GM12878 (cell line): ENCODE results near the gene RFLNA. TPM values are rescaled to one million over a fixed set of nuclear protein-coding genes. Genes with fewer than 3 reads are reported as not detected.

ENCODE experiments used
- SMC3 ChIP-seq: IDR thresholded peaks from 2 replicates; pipeline ENCODE4 v1.6.1; 2011; ENCODE audit warnings: low read length, improper control_type of control experiment, borderline replicate concordance
- SREBF2 ChIP-seq: IDR thresholded peaks from 2 replicates; pipeline ENCODE4 v1.6.1; 2012; ENCODE audit warnings: mild to moderate bottlenecking, low read length
- polyA plus RNA-seq, 11 experiments: library from polyadenylated mRNA; depleted of rRNA in 4 of 11; unstranded in 6 of 11; stranded (reverse) in 5 of 11; fragments of >200 nt; fragmentation: Nextera tagmentation in 4 of 11; fragmentation: Illumina TruSeq in 1 of 11; extraction: Ambion mirVana in 4 of 11; extraction: Trizol in 1 of 11; gene quantifications; 1 replicate in 1 of 11; 2 replicates in 10 of 11; pipeline versions ENCODE4 v1.2.1 to v1.2.3, GENCODE V29; 2011 to 2016; ENCODE audit warnings: inconsistent platforms in 2 of 11, missing spikeins in 2 of 11, low read depth in 1 of 11
- total RNA-seq, 4 experiments: library from RNA; depleted of rRNA in 3 of 4; stranded (reverse); fragments of >200 nt in 3 of 4; fragmentation: Illumina TruSeq in 1 of 4; extraction: Trizol in 1 of 4; gene quantifications; 2 replicates each; pipeline versions ENCODE4 v1.2.1 to v1.2.3, GENCODE V29; 2013 to 2021
- TF ChIP-seq, protein P1 (sequence below): fragments of 450-650 bp; IDR thresholded peaks from 2 replicates; pipeline ENCODE4 v1.6.1; 2017; ENCODE audit warnings: antibody characterized with exemption, mild to moderate bottlenecking, moderate library complexity
- TF ChIP-seq, protein P2 (sequence below): fragments of 450-650 bp; IDR thresholded peaks from 2 replicates; pipeline ENCODE4 v1.6.1; 2017; ENCODE audit warnings: mild to moderate bottlenecking, low read depth, inconsistent platforms; ENCODE audit not compliant: poor library complexity, severe bottlenecking
- TF ChIP-seq, protein P3 (sequence below): fragments of 450-650 bp; IDR thresholded peaks from 2 replicates; pipeline ENCODE4 v1.6.1; 2017; ENCODE audit warnings: mild to moderate bottlenecking, moderate library complexity

RFLNA gene
- total and polyA plus RNA-seq, 10 of the 15 experiments (the other 5 are each of a cell fraction or from before 2014, with no cell fraction given), result 0.08 TPM; not detected in 9

DNA sequence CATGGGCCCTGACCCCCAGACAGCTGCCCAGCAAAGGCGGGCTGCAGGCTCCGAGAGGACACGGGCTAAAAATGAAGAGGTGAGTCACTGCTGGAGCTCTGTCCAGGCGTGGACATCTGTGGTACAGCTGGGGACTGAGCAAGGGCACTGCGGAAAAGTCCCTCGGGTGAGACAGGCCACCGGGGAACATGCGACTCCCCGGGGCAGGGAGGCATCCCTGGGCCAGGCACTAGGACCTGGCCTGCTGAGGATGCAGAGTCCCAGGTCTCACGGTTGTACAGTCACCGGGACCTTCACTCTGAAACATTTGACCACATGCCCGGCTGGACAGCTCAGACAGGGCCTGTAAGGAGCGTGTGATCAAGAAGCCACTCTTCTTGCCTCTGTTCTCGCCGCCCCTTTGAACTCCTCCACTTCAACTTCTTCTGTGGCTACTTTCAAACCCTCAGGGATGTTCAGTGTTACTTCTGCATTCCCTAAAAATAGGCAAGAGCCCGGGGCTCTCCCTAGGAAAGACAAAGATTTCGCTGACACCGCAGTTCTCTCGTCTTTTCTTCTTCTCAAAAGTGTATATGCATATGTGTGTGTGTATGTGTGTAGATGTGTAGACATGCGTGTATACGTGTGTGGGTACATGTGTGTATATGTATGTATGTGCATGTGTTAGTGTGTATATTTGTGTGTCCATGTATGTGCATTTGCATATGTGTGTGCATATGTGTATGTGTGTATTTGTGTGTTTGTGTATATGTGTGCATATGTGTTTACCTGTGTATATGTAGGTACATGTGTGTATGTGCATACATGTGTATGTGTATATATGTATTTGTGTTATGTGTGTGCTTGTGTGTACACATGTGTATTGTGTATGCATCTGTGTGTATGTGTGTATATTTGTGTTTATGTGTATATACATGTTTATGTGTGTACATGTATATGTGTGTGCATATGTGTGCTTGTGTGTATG lies 5.0 kb upstream of the RFLNA start (continued):
- TF ChIP-seq, protein P1, sequence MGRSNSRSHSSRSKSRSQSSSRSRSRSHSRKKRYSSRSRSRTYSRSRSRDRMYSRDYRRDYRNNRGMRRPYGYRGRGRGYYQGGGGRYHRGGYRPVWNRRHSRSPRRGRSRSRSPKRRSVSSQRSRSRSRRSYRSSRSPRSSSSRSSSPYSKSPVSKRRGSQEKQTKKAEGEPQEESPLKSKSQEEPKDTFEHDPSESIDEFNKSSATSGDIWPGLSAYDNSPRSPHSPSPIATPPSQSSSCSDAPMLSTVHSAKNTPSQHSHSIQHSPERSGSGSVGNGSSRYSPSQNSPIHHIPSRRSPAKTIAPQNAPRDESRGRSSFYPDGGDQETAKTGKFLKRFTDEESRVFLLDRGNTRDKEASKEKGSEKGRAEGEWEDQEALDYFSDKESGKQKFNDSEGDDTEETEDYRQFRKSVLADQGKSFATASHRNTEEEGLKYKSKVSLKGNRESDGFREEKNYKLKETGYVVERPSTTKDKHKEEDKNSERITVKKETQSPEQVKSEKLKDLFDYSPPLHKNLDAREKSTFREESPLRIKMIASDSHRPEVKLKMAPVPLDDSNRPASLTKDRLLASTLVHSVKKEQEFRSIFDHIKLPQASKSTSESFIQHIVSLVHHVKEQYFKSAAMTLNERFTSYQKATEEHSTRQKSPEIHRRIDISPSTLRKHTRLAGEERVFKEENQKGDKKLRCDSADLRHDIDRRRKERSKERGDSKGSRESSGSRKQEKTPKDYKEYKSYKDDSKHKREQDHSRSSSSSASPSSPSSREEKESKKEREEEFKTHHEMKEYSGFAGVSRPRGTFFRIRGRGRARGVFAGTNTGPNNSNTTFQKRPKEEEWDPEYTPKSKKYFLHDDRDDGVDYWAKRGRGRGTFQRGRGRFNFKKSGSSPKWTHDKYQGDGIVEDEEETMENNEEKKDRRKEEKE, result no peak
- TF ChIP-seq SREBF2, result no peak
- TF ChIP-seq, protein P2, sequence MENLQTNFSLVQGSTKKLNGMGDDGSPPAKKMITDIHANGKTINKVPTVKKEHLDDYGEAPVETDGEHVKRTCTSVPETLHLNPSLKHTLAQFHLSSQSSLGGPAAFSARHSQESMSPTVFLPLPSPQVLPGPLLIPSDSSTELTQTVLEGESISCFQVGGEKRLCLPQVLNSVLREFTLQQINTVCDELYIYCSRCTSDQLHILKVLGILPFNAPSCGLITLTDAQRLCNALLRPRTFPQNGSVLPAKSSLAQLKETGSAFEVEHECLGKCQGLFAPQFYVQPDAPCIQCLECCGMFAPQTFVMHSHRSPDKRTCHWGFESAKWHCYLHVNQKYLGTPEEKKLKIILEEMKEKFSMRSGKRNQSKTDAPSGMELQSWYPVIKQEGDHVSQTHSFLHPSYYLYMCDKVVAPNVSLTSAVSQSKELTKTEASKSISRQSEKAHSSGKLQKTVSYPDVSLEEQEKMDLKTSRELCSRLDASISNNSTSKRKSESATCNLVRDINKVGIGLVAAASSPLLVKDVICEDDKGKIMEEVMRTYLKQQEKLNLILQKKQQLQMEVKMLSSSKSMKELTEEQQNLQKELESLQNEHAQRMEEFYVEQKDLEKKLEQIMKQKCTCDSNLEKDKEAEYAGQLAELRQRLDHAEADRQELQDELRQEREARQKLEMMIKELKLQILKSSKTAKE, result no peak
- TF ChIP-seq, protein P3, sequence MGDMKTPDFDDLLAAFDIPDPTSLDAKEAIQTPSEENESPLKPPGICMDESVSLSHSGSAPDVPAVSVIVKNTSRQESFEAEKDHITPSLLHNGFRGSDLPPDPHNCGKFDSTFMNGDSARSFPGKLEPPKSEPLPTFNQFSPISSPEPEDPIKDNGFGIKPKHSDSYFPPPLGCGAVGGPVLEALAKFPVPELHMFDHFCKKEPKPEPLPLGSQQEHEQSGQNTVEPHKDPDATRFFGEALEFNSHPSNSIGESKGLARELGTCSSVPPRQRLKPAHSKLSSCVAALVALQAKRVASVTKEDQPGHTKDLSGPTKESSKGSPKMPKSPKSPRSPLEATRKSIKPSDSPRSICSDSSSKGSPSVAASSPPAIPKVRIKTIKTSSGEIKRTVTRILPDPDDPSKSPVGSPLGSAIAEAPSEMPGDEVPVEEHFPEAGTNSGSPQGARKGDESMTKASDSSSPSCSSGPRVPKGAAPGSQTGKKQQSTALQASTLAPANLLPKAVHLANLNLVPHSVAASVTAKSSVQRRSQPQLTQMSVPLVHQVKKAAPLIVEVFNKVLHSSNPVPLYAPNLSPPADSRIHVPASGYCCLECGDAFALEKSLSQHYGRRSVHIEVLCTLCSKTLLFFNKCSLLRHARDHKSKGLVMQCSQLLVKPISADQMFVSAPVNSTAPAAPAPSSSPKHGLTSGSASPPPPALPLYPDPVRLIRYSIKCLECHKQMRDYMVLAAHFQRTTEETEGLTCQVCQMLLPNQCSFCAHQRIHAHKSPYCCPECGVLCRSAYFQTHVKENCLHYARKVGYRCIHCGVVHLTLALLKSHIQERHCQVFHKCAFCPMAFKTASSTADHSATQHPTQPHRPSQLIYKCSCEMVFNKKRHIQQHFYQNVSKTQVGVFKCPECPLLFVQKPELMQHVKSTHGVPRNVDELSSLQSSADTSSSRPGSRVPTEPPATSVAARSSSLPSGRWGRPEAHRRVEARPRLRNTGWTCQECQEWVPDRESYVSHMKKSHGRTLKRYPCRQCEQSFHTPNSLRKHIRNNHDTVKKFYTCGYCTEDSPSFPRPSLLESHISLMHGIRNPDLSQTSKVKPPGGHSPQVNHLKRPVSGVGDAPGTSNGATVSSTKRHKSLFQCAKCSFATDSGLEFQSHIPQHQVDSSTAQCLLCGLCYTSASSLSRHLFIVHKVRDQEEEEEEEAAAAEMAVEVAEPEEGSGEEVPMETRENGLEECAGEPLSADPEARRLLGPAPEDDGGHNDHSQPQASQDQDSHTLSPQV, result no peak
- no peak for TF ChIP-seq SMC3
